GM12878 (cell line): ENCODE results near the gene RPL32. TPM values are rescaled to one million over a fixed set of nuclear protein-coding genes. Genes with fewer than 3 reads are reported as not detected.

Source experiments
- ASH2L ChIP-seq: fragments of 300-600, 200-600 bp; sonication (generic); IDR thresholded peaks from 2 replicates; pipeline ENCODE4 v1.6.1; 2017; ENCODE audit warnings: low read depth, mild to moderate bottlenecking, borderline replicate concordance
- CHD1 ChIP-seq: IDR thresholded peaks from 2 replicates; pipeline ENCODE4 v1.6.1; 2012; ENCODE audit warnings: low read depth, low read length, improper control_type of control experiment
- CREB1 ChIP-seq: IDR thresholded peaks from 2 replicates; pipeline ENCODE4 v1.6.1; 2012; ENCODE audit warnings: low read depth, mild to moderate bottlenecking, inconsistent platforms
- EP300 ChIP-seq, 2 experiments: fragments of 150-350 bp in 1 of 2; IDR thresholded peaks; 2 replicates each; pipeline ENCODE4 v1.6.1; 2011 to 2012; ENCODE audit warnings: low read depth in 2 of 2, low read length in 2 of 2, borderline replicate concordance in 1 of 2, improper control_type of control experiment in 1 of 2, inconsistent platforms in 1 of 2; ENCODE audit not compliant: control insufficient read depth in 1 of 2
- FOXK2 ChIP-seq: fragments of 450-650 bp; IDR thresholded peaks from 2 replicates; pipeline ENCODE4 v1.6.1; 2017; ENCODE audit warnings: mild to moderate bottlenecking, moderate library complexity
- IKZF1 ChIP-seq: fragments of 450-650 bp; conservative IDR thresholded peaks from 2 replicates; pipeline ENCODE4 v1.6.1; 2017; ENCODE audit warnings: antibody characterized with exemption, mild to moderate bottlenecking
- MXI1 ChIP-seq: fragments of 150-350 bp; IDR thresholded peaks from 2 replicates; pipeline ENCODE4 v1.6.1; 2011; ENCODE audit warnings: low read depth, mild to moderate bottlenecking, inconsistent platforms, low read length, improper control_type of control experiment
- MYC ChIP-seq: IDR thresholded peaks from 2 replicates; pipeline ENCODE4 v1.6.1; 2011; ENCODE audit warnings: mild to moderate bottlenecking, low read length, moderate library complexity, inconsistent platforms; ENCODE audit not compliant: insufficient read depth, insufficient replicate concordance, insufficient read length, severe bottlenecking
- PML ChIP-seq: IDR thresholded peaks from 2 replicates; pipeline ENCODE4 v1.6.1; 2012; ENCODE audit warnings: low read length, inconsistent platforms
- POLR2A ChIP-seq: IDR thresholded peaks from 2 replicates; pipeline ENCODE4 v1.6.1; 2011; ENCODE audit warnings: low read depth, mild to moderate bottlenecking, low read length
- RELA ChIP-seq: fragments of 450-650 bp; IDR thresholded peaks from 2 replicates; pipeline ENCODE4 v1.8.0; 2014; ENCODE audit warnings: borderline replicate concordance; ENCODE audit not compliant: partially characterized antibody
- REST ChIP-seq: IDR thresholded peaks from 2 replicates; pipeline ENCODE4 v1.6.1; 2012; ENCODE audit warnings: mild to moderate bottlenecking, low read depth, low read length
- SREBF1 ChIP-seq: IDR thresholded peaks from 2 replicates; pipeline ENCODE4 v1.6.1; 2012; ENCODE audit warnings: mild to moderate bottlenecking, low read length
- SREBF2 ChIP-seq: IDR thresholded peaks from 2 replicates; pipeline ENCODE4 v1.6.1; 2012; ENCODE audit warnings: mild to moderate bottlenecking, low read length
- ZBTB4 ChIP-seq: fragments of 450-650 bp; formaldehyde crosslinking; IDR thresholded peaks from 2 replicates; pipeline ENCODE4 v1.4.0; 2022; ENCODE audit warnings: mild to moderate bottlenecking, moderate library complexity
- ZNF217 ChIP-seq: fragments of 450-650 bp; IDR thresholded peaks from 2 replicates; pipeline ENCODE4 v1.6.1; 2017; ENCODE audit warnings: antibody characterized with exemption, mild to moderate bottlenecking
- polyA plus RNA-seq, 11 experiments: library from polyadenylated mRNA; depleted of rRNA in 4 of 11; unstranded in 6 of 11; stranded (reverse) in 5 of 11; fragments of >200 nt; fragmentation: Nextera tagmentation in 4 of 11; fragmentation: Illumina TruSeq in 1 of 11; extraction: Ambion mirVana in 4 of 11; extraction: Trizol in 1 of 11; gene quantifications; 1 replicate in 1 of 11; 2 replicates in 10 of 11; pipeline versions ENCODE4 v1.2.1 to v1.2.3, GENCODE V29; 2011 to 2016; ENCODE audit warnings: inconsistent platforms in 2 of 11, missing spikeins in 2 of 11, low read depth in 1 of 11
- total RNA-seq, 4 experiments: library from RNA; depleted of rRNA in 3 of 4; stranded (reverse); fragments of >200 nt in 3 of 4; fragmentation: Illumina TruSeq in 1 of 4; extraction: Trizol in 1 of 4; gene quantifications; 2 replicates each; pipeline versions ENCODE4 v1.2.1 to v1.2.3, GENCODE V29; 2013 to 2021
- TF ChIP-seq, protein P1 (sequence below): IDR thresholded peaks from 2 replicates; pipeline ENCODE4 v1.6.1; 2012; ENCODE audit warnings: low read length, inconsistent platforms
- TF ChIP-seq, protein P2 (sequence below): IDR thresholded peaks from 2 replicates; pipeline ENCODE4 v1.6.1; 2011; ENCODE audit warnings: mild to moderate bottlenecking, low read depth, low read length, moderate library complexity; ENCODE audit not compliant: insufficient replicate concordance

Gene RPL32
- total and polyA plus RNA-seq, 10 of the 15 experiments (the other 5 are each of a cell fraction or from before 2014, with no cell fraction given): 1,533 to 5,147 (median 3,350) TPM

DNA sequence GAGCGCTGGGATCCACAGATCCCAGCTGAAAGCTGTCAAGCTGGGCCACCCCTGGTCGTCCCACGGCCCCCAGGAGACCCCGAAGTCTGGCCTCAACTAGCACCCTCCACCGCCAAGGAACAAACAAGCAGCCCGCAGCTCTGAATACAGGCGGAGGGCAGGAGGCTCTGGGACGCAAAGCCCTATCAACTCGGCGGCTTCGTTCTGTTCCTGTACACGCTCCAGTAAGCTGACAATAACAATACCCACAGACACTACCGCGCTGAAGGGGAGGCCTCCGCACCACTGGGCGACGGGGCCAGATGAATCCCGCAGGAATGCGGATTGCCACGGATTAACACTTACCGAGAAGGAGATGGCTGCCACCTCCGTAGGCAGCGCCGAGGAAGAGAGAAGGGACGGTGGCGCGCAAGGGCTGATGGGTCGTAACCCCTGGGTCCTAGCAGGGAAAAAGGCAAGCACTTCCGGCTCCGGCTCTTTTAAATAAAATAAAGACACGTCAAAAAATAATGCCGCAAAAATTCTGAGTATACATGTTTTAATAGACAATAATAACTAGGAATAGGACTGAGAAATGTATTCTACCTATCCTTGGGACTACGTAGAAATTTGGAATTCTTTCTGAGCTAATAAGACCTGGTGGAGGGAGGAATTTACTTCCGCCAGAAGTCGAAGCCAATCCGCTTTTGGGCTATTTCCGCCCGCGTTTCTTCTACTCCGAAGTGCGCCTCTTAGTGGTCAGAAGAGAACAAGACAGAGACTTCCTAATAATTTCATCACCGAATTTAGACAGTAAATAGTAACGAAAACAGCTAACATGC is at the start of gene RPL32 (continued):
- TF ChIP-seq EP300 (IDR thresholded peaks at IDR 0.05; ENCODE audit: borderline replicate concordance in 1 of 2, control insufficient read depth in 1 of 2, low read depth in 2 of 2, low read length in 2 of 2) (peak in 1 of 2 experiments; percentile 5; a peak in 1 of 4 replicates), CHD1 (peak; percentile 71; the same call in 1 of the 2 replicates), RELA (peak; percentile 34), MYC (peak; percentile 100), IKZF1 (peak; percentile 95), ZNF217 (no peak), ASH2L (peak; percentile 94; the same call in 1 of the 2 replicates), REST (0 out of 2 replicates have a peak, but pooled peaks have one; percentile 50), POLR2A (peak; percentile 98), FOXK2 (peak; percentile 84), CREB1 (peak; percentile 64), PML (peak; percentile 98), ZBTB4 (CRISPR knock-in tag) (no peak), SREBF2 (no peak), MXI1 (peak; percentile 93), SREBF1 (no peak)
- TF ChIP-seq, protein P1, sequence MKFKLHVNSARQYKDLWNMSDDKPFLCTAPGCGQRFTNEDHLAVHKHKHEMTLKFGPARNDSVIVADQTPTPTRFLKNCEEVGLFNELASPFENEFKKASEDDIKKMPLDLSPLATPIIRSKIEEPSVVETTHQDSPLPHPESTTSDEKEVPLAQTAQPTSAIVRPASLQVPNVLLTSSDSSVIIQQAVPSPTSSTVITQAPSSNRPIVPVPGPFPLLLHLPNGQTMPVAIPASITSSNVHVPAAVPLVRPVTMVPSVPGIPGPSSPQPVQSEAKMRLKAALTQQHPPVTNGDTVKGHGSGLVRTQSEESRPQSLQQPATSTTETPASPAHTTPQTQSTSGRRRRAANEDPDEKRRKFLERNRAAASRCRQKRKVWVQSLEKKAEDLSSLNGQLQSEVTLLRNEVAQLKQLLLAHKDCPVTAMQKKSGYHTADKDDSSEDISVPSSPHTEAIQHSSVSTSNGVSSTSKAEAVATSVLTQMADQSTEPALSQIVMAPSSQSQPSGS: no peak
- TF ChIP-seq, protein P2, sequence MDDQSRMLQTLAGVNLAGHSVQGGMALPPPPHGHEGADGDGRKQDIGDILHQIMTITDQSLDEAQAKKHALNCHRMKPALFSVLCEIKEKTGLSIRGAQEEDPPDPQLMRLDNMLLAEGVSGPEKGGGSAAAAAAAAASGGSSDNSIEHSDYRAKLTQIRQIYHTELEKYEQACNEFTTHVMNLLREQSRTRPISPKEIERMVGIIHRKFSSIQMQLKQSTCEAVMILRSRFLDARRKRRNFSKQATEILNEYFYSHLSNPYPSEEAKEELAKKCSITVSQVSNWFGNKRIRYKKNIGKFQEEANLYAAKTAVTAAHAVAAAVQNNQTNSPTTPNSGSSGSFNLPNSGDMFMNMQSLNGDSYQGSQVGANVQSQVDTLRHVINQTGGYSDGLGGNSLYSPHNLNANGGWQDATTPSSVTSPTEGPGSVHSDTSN: no peak
